Natural killer cell treated with Interleukin-12 subunit alpha and Interleukin-12 subunit beta and Interleukin-15 and Interleukin-18, amount 100 ng/mL, for 72 hours (primary cell): Measurements from ENCODE around the gene ABCA2. TPM values are rescaled to one million over a fixed set of nuclear protein-coding genes. Genes with fewer than 3 reads are reported as not detected.
A peak's percentile ranks its signal among the peaks of the same experiment; 100 is the strongest.

Experiments
- ATAC-seq, 2 donors: fragments of 150-1000 bp; cut with Tn5 transposase in 1 of 2; sonication (Bioruptor Pico), chemical (Tn5 transposase) in 1 of 2; 2 replicates each; pipeline ENCODE4 v1.10.0; 2021
- DNase-seq: peaks from one replicate; pipeline ENCODE4 v3.0.0; 2022; ENCODE audit warnings: low spot score
- H3K27ac Mint-ChIP-seq, 2 donors: 1 replicate in 1 of 2; 2 replicates in 1 of 2; pipeline ENCODE4 v1.8.0; 2022; ENCODE audit warnings: mixed read lengths in 2 of 2, mild to moderate bottlenecking in 1 of 2, moderate library complexity in 1 of 2
- H3K27me3 Mint-ChIP-seq, 2 donors: 1 replicate in 1 of 2; 2 replicates in 1 of 2; pipeline ENCODE4 v1.8.0; 2022; ENCODE audit warnings: mixed read lengths in 2 of 2
- H3K36me3 Mint-ChIP-seq: one replicate; pipeline ENCODE4 v1.8.0; 2022; ENCODE audit warnings: mixed read lengths
- H3K4me1 Mint-ChIP-seq, 2 donors: 1 replicate in 1 of 2; 2 replicates in 1 of 2; pipeline ENCODE4 v1.8.0; 2022; ENCODE audit warnings: low read depth in 2 of 2, mixed read lengths in 2 of 2, mild to moderate bottlenecking in 1 of 2
- H3K4me3 Mint-ChIP-seq: one replicate; pipeline ENCODE4 v1.8.0; 2022; ENCODE audit warnings: mixed read lengths
- H3K9me3 Mint-ChIP-seq: 2 replicates; pipeline ENCODE4 v1.8.0; 2022; ENCODE audit warnings: mixed read lengths
- total RNA-seq, 2 donors: library from RNA; stranded (reverse); gene quantifications; one replicate each; pipeline ENCODE4 v1.2.3, GENCODE V29; 2022

ABCA2 gene
- total RNA-seq, 2 donors from 2014 or later, result 77.6 to 109 TPM

DNA sequence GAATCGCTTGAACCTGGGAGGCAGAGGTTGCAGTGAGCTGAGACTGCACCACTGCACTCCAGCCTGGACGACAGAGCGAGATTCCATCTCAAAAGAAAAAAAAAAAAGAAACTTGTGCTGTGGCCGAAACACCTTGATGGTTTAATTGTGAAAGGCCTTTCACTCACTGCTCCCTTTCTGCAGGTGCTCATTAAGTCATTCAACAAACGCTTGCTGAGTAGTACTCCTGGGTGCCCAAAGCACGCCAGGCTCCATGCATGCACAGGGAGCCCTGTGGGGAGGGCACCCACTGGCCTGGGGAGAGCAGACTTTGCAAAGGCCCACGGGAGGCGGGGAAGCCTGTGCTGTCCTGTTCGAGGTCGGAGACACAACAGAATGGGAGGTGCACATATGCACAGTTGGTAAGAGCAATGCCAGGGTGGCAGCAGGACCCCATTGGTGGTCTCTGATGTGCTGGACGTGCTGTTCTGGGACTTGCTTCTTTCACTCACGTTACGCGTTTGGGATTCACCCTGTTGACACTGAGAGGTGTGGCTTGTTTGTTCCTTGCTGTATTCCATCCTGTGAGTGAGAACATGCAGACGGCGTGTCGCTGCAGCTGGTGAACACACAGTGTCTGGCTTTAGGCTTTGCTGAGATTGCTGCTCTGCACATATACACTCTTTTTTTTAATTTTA is 28.8 kb upstream of the ABCA2 start:
- no peaks in the 10 kb centered on the region for H3K36me3 Mint-ChIP-seq
- H3K4me1 Mint-ChIP-seq, result no peaks in the 10 kb centered on the region
- no peak overlapping the region for H3K4me3 Mint-ChIP-seq
- DNase-seq (no peak), ATAC-seq (no peak)
- peaks cover 0 to 3% of the 10 kb centered on the region in 2 donors for H3K27me3 Mint-ChIP-seq
- H3K9me3 Mint-ChIP-seq, result no peaks in the 10 kb centered on the region
- no peak overlapping the region for H3K27ac Mint-ChIP-seq

DNA sequence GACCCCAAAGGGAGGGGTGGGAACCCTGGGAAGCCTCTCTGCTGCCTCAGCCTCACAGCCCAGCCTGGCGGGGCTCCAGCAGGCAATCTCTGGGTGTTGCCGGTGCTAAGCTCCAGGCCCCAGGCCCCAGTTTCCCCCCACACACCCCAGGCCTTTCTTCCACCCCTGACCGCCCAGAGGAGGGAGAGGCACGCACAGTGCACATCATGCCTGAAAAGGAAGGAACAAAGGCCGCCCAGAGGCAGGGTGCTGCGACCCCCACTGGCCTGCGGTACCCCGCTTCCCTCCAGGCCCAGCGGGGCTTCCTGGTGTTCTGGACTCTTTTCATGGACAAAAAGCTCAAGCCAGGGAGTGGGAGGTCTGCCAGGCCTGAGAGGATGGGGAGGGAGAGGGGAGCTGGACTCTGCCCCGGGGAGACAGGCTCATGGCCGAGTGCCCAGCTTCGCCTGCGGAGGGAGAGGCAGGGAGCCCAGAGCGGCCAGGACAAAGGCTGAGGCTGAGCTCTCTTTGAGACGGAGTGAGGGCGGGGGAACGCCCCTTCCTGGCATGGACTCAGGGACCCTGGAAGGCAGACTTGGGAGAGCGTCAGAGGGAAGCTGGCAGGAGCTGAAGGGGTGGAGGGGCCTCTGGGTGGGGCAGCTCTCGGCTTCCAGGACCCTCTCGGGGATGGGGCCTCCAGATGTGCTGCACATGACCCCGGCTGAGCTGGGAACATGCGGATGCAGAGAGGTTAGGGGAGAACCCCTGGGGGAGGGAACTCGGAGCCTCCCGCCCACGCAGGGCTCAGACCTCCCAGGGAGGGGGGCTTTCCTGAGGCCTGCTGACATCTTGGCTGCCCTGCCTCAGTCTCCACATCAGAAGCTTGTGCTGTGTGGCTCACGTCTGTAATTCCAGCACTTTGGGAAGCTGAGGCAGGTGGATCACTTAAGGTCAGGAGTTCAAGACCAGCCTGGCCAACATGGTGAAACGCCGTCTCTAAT is 27.6 kb upstream of the ABCA2 start:
- Mint-ChIP-seq H3K4me1 (no peaks in the 10 kb centered on the region), H3K27ac (no peak overlapping the region), H3K4me3 (no peak overlapping the region)

DNA sequence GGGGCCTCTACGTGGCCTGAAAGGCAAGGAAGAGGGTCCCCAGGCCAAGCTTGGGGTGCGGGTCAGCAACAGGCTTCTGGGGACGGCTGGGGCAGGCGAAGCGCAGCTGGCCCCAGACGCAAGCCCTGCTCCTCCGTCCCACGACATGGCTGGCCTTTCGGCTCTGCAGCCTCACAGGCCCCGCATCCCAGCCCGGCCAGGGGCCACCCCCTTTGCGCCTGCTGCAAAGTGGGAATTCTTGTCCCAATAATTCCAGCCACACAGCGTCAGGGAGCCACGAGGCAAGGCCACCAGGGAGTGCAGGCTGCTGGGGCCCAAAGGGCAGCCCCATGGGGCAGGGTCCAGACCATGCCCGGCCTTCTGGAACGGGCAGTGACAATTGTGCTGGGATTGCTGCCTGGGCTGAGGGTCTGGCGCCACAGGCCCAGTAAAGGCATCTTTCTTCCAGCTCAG is 26.9 kb upstream of the ABCA2 start:
- H3K4me3 Mint-ChIP-seq, result no peak overlapping the region
- no peaks in the 10 kb centered on the region for H3K4me1 Mint-ChIP-seq
- H3K27ac Mint-ChIP-seq, result no peak overlapping the region
- peaks cover 2 to 5% of the 10 kb centered on the region in 2 donors for H3K27me3 Mint-ChIP-seq
- DNase-seq, result no peak
- H3K9me3 Mint-ChIP-seq, result no peaks in the 10 kb centered on the region
- no peak for ATAC-seq
- no peaks in the 10 kb centered on the region for H3K36me3 Mint-ChIP-seq

More for the DNA sequence above, 27.6 kb upstream of the ABCA2 start:
- H3K27me3 Mint-ChIP-seq, result peaks cover 0 to 3% of the 10 kb centered on the region in 2 donors
- DNase-seq (no peak), ATAC-seq (no peak)
- no peaks in the 10 kb centered on the region for H3K9me3 Mint-ChIP-seq
- no peaks in the 10 kb centered on the region for H3K36me3 Mint-ChIP-seq

GRCh38 chr9:137053944-137054931 is 26.2 kb upstream of the ABCA2 start, which contains the start of gene ENTPD2:
TSS of gene ENTPD2 (minus strand) at chr9:137054061. CDS start at chr9:137053997, 64 bp downstream.
- Mint-ChIP-seq H3K9me3 (no peaks in the 10 kb centered on the region), H3K36me3 (no peaks in the 10 kb centered on the region), H3K4me1 (peaks cover 0 to 6% of the 10 kb centered on the region in 2 donors), H3K27me3 (peaks cover 8 to 11% of the 10 kb centered on the region in 2 donors), H3K4me3 (no peak within 1 kb of the TSS), H3K27ac (no peak within 1 kb of the TSS)
- ATAC-seq (peak; percentile 42 to 75), DNase-seq (no peak)

DNA sequence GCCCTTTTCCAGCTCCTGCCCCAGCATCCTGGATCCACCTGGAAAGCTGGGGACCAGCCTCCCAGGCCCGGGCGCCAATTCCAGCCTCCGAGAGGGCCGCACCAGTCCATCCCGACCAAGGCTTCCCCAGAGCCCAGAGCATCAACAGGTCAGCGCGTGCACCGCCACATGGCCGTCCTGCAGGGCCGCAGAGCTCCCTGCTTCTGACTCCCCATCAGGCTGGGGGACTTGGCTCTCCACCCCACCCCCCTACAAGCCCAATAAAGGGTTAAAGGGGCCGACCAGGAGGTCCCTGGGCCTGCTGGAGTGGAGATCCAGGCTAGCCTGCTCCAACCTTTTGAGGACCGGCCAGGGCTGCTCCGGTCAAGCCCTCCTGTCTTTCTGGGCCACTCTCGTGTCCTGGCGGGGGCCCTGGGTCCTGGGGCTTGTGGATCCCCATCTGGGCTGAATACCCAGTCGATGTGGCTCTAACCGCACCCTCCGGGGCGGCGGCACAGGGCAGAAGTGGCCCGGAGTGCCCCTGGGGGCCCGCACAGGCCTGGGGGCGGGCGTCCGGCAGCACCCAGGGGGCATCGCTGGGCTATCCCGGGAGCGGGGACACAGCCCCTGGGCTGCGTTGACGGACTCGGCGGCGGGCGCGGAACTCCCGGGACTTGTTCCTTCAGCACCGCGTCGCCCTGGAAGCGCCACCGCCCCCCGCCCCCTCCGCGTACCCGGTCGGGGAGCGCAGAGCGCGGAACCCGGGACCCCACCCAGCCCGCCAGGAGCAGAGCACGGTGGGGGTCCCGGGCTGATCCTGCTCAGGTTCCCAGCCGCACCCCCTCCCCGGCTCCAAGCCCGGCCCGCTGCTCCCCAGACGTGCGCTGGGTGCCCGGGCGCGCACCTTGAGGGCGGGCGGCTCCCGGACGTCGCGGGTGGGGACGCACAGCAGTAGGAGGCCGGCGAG is 25.2 kb upstream of the ABCA2 start:
- Mint-ChIP-seq H3K36me3 (no peaks in the 10 kb centered on the region), H3K4me3 (no peak overlapping the region), H3K9me3 (no peaks in the 10 kb centered on the region), H3K4me1 (peaks cover 0 to 6% of the 10 kb centered on the region in 2 donors), H3K27me3 (peaks cover 8 to 11% of the 10 kb centered on the region in 2 donors), H3K27ac (no peak overlapping the region)
- ATAC-seq, result no peak
- no peak for DNase-seq

GRCh38 chr9:137052293-137052692 is 24.3 kb upstream of the ABCA2 start:
- Mint-ChIP-seq H3K4me1 (peaks cover 0 to 6% of the 10 kb centered on the region in 2 donors), H3K27ac (no peak overlapping the region), H3K36me3 (no peaks in the 10 kb centered on the region), H3K4me3 (no peak overlapping the region), H3K27me3 (peaks cover 8 to 17% of the 10 kb centered on the region in 2 donors), H3K9me3 (no peaks in the 10 kb centered on the region)
- DNase-seq (no peak), ATAC-seq (no peak)

DNA sequence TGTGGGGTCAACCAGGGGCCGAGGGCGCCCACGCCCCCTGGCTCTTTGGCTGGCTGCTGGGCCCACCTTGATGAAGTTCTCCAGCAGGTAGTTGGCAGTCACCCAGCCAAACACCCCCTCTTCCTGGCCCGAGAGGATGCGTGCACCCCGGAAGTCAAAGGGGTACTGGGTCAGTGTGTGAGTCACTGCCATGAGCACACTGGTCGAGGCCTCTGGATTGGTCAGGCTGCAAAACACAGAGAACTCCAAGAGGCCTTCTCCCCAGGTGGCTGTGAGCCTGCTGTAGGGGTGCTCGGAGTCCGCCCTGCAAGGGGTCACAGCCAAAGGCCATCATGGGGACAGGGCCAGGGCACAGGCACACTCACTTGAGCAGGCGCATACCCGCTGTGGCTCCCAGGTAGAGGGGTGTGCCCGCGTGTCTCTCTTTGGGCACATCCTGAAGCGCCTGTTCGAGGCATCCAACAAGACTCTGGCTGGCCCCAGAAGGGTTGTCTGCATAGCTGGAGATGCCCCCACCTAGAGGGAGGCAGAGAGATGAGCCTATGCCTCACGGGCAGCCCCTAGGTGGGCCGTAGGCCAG is 23.2 kb upstream of the ABCA2 start:
- H3K4me3 Mint-ChIP-seq, result no peak overlapping the region
- no peak for ATAC-seq
- H3K27me3 Mint-ChIP-seq, result peaks cover 8 to 19% of the 10 kb centered on the region in 2 donors
- no peaks in the 10 kb centered on the region for H3K9me3 Mint-ChIP-seq
- DNase-seq, result no peak
- H3K27ac Mint-ChIP-seq, result no peak overlapping the region
- peaks cover 0 to 8% of the 10 kb centered on the region in 2 donors for H3K4me1 Mint-ChIP-seq
- H3K36me3 Mint-ChIP-seq, result no peaks in the 10 kb centered on the region

DNA sequence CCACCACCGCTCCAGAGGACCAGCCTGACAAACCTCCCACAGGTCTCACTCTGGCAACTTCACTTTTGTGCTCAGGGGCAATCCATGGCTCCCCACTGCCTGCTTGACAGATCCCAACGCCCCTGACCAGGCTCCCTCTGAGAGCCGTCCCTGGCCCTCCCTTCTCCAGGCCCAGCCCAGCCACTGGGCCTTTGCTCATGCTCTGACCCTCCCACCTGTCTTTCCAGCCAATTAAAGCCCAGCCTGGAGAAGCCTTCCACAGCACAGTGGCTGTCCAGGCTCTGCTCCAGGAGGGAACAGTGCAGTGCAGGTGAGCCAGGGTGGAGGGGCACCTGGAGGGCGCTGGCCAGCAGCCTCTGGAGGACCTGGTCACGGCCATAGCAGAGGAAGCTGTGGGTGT is 22.5 kb upstream of the ABCA2 start:
- DNase-seq (no peak), ATAC-seq (no peak)
- no peak overlapping the region for H3K27ac Mint-ChIP-seq
- H3K36me3 Mint-ChIP-seq, result no peaks in the 10 kb centered on the region
- H3K4me1 Mint-ChIP-seq, result peaks cover 0 to 8% of the 10 kb centered on the region in 2 donors
- H3K9me3 Mint-ChIP-seq, result no peaks in the 10 kb centered on the region
- no peak overlapping the region for H3K4me3 Mint-ChIP-seq
- peaks cover 8 to 19% of the 10 kb centered on the region in 2 donors for H3K27me3 Mint-ChIP-seq

DNA sequence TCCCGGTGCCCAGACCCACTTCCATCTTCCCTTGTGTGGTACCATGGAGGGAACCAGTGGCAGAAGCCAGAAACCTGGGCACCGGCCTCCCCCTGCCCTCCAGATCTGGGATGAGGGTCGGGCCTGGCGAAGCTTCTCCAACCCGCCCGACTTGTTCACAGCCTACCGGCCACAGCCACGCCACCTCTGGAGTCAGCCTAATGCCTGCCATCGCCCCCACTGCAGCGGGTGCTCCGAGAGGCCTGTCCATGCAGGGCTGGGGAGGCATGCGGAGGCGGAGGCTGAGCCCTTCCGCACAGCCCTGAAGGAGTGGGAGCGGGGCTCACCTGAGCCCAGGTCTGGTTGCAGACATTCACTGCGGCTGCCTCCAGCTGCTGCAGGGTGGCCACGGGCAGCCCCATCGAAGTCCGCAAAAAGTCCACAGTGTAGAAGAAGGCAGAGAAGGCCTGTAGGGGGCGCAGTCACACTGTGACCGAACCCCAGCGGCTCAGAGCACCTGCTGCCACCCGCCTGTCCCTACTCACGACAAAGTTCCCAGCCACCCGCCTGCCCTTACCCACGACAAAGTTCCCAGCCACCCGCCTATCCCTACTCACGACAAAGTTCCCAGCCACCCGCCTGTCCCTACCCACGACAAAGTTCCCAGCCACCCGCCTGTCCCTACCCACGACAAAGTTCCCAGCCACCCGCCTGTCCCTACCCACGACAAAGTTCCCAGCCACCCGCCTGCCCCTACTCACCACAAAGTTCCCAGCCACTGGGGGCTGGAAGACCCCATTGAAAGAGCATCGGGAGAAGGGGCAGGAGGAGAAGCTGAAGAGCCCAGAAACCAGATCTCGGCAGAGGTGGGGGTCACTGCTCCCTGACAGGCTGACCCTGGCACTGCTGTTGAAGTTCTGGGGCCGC is 21.8 kb upstream of the ABCA2 start:
- H3K4me1 Mint-ChIP-seq, result peaks cover 3 to 12% of the 10 kb centered on the region in 2 donors
- H3K27me3 Mint-ChIP-seq, result peaks cover 8 to 22% of the 10 kb centered on the region in 2 donors
- DNase-seq (no peak), ATAC-seq (peak in 1 of 2 donors; percentile 47)
- no peak overlapping the region for H3K27ac Mint-ChIP-seq
- no peaks in the 10 kb centered on the region for H3K9me3 Mint-ChIP-seq
- no peaks in the 10 kb centered on the region for H3K36me3 Mint-ChIP-seq
- H3K4me3 Mint-ChIP-seq, result no peak overlapping the region

DNA sequence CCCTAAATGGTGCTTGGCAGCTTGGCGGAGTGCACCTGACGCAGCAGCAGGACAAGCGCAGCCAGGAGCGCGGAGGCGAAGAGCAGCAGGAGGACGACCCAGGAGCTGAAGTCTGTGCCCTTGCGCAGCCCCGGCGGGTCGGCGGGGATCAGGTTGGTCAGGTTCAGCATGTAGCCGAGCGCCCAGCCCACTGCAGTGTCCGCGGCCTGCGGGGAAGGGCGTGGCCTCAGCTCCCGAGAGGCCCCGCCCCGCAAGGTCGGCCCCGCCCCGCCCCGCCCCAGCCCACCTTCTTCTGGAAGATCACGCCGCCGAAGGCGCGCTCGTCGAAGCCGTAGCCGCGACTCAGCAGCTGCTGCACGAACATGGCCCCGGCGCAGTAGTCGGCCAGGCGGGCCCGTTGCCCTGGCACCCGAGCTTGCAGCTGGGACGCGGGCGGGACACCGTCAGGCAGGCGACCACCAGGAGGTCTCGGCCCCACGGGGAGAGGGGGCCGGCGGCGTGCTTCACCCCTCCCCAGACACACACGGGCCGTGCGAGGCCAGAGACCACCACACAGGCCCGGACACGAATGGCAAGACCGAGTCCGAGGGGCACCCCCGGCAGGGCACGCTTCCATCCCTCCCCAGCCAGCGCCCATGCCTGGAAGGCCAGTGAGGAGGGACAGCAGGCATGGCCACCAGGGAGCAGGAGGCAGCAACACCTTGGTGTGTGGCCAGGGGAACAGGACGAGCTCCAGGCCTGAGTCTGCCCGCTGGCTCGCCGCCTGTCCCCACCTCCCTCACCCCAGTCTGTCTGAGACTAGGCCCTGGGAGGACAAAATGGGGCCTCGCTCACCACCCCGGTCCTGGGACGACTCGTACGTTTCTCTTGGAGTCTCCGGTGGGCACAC is 20.9 kb upstream of the ABCA2 start:
- peaks cover 8 to 21% of the 10 kb centered on the region in 2 donors for H3K27me3 Mint-ChIP-seq
- peaks cover 4 to 14% of the 10 kb centered on the region in 2 donors for H3K4me1 Mint-ChIP-seq
- H3K4me3 Mint-ChIP-seq, result no peak overlapping the region
- H3K36me3 Mint-ChIP-seq, result no peaks in the 10 kb centered on the region
- H3K27ac Mint-ChIP-seq, result no peak overlapping the region
- ATAC-seq (no peak), DNase-seq (no peak)
- H3K9me3 Mint-ChIP-seq, result no peaks in the 10 kb centered on the region
